Suprapubic skin (tissue), 4 donors: ENCODE data around the gene CRX.

ENCODE experiments used
- CTCF ChIP-seq, 2 donors: fragments of 200-600 bp in 1 of 2; fragments of 450-650 bp in 1 of 2; sonication (generic) in 1 of 2; IDR thresholded peaks; one replicate each; pipeline ENCODE4 v1.5.1; 2016 to 2019; ENCODE audit warnings: antibody characterized with exemption in 2 of 2, mild to moderate bottlenecking in 1 of 2, moderate library complexity in 1 of 2
- EP300 ChIP-seq: sonication (generic); formaldehyde crosslinking; IDR thresholded peaks from one replicate; pipeline ENCODE4 v1.6.1; 2017; ENCODE audit warnings: antibody characterized with exemption
- POLR2A ChIP-seq, 2 donors: fragments of 450-650 bp; IDR thresholded peaks; one replicate each; pipeline ENCODE4 v1.6.1; 2017; ENCODE audit warnings: antibody characterized with exemption in 2 of 2, mild to moderate bottlenecking in 2 of 2, moderate library complexity in 2 of 2
- POLR2AphosphoS5 ChIP-seq, 3 donors: sonication (generic); formaldehyde crosslinking; IDR thresholded peaks; one replicate each; pipeline ENCODE4 v1.6.1; 2017; ENCODE audit warnings: antibody characterized with exemption in 3 of 3

- no peak for TF ChIP-seq POLR2AphosphoS5 (IDR thresholded peaks at IDR 0.05)
- TF ChIP-seq POLR2A (IDR thresholded peaks at IDR 0.05): no peak
- no peak for TF ChIP-seq CTCF (IDR thresholded peaks at IDR 0.05)
- TF ChIP-seq EP300: no peak
Measured at GRCh38 chr19:47848425-47848822, 26.7 kb downstream of the CRX start.
